ENCODE data around the gene SLC24A1.

Gene SLC24A1

GRCh38 chr15:65618560-65619109 lies 3.1 kb upstream of the SLC24A1 start:
- no peak for DNase-seq (ENCODE audit: low read depth)

- no peak for DNase-seq (ENCODE audit: low read depth)
Measured at GRCh38 chr15:65619626-65620290, 2.0 kb upstream of the SLC24A1 start.

GRCh38 chr15:65620833-65621232 lies 905 bp upstream of the SLC24A1 start:
- DNase-seq (ENCODE audit: low read depth), result no peak

GRCh38 chr15:65623103-65623502 lies 1.4 kb downstream of the SLC24A1 start:
- DNase-seq (ENCODE audit: low read depth), result no peak

- no peak for DNase-seq (ENCODE audit: low read depth)
Measured at GRCh38 chr15:65626856-65627255, 5.1 kb downstream of the SLC24A1 start.

GRCh38 chr15:65629548-65629947 lies 7.8 kb downstream of the SLC24A1 start:
- DNase-seq (ENCODE audit: low read depth), result no peak

GRCh38 chr15:65630760-65631159 lies 9.0 kb downstream of the SLC24A1 start:
- no peak for DNase-seq (ENCODE audit: low read depth)

- DNase-seq (ENCODE audit: low read depth), result no peak
Measured at GRCh38 chr15:65631503-65631902, 9.8 kb downstream of the SLC24A1 start.

- DNase-seq (ENCODE audit: low read depth), result no peak
Measured at GRCh38 chr15:65632780-65633375, 11.1 kb downstream of the SLC24A1 start.

GRCh38 chr15:65633752-65634151 lies 12.0 kb downstream of the SLC24A1 start:
- no peak for DNase-seq (ENCODE audit: low read depth)

- no peak for DNase-seq (ENCODE audit: low read depth)
Measured at GRCh38 chr15:65634356-65634755, 12.6 kb downstream of the SLC24A1 start.

- DNase-seq (ENCODE audit: low read depth), result no peak
Measured at GRCh38 chr15:65638109-65638508, 16.4 kb downstream of the SLC24A1 start.

GRCh38 chr15:65638681-65639089 lies 16.9 kb downstream of the SLC24A1 start:
- no peak for DNase-seq (ENCODE audit: low read depth)

- no peak for DNase-seq (ENCODE audit: low read depth)
Measured at GRCh38 chr15:65639509-65639908, 17.8 kb downstream of the SLC24A1 start.

- DNase-seq (ENCODE audit: low read depth), result no peak
Measured at GRCh38 chr15:65641768-65642475, 20.2 kb downstream of the SLC24A1 start.

GRCh38 chr15:65642594-65642993 lies 20.9 kb downstream of the SLC24A1 start:
- DNase-seq (ENCODE audit: low read depth), result no peak

GRCh38 chr15:65644282-65644681 lies 22.5 kb downstream of the SLC24A1 start:
- DNase-seq (ENCODE audit: low read depth), result no peak

GRCh38 chr15:65645392-65645791 lies 23.7 kb downstream of the SLC24A1 start:
- DNase-seq (ENCODE audit: low read depth), result no peak

GRCh38 chr15:65646486-65646885 lies 24.7 kb downstream of the SLC24A1 start:
- DNase-seq (ENCODE audit: low read depth), result no peak

- DNase-seq (ENCODE audit: low read depth), result no peak
Measured at GRCh38 chr15:65650312-65651041, 28.7 kb downstream of the SLC24A1 start.

GRCh38 chr15:65651042-65651322 lies 29.2 kb downstream of the SLC24A1 start:
- DNase-seq (ENCODE audit: low read depth), result no peak
